Suppressor macrophage treated with lipopolysaccharide for 4 hours (primary cell): Measurements from ENCODE around the gene SH3PXD2B.
"Not testable (repeated sequence)": the region's sequence is repeated elsewhere in the genome, so short reads cannot be mapped to it uniquely, and the experiment has no call there.

Source experiments
- DNase-seq: peaks from one replicate; pipeline ENCODE4 v3.0.0-alpha.2; 2020

SH3PXD2B gene

DNA sequence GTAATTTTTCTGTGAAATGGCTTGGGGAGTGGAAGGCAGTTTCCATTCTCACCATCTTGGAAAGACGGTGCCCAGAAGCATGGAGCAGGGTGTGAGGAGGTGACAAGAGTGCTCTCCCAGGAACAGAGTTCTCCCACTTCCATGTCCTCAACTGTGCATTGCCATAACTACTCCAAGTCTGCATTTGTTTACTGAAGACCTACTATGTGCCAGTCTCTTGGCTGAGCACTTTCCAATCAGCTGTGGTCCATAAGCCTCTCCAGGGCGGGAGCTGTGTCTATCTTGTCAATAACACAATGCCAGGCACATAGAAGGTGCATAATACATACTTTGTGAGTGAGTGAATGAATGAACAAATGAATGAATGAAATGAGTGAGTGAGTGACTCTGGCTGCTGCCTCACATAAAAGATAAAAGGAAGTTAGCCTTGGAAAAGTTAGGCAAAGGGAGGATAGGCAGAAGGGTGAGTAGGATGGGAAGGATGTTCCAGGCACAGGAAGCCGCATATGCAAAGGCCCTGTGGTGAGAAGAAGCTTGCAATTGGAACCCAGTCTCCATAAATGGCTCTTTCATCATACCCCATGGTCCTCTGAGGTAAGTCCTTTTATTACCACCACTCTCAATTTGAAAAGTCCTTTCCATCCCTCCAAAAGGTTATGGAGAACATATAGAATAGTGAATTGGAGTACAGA lies 31.3 kb upstream of the SH3PXD2B start:
- DNase-seq: no peak

DNA sequence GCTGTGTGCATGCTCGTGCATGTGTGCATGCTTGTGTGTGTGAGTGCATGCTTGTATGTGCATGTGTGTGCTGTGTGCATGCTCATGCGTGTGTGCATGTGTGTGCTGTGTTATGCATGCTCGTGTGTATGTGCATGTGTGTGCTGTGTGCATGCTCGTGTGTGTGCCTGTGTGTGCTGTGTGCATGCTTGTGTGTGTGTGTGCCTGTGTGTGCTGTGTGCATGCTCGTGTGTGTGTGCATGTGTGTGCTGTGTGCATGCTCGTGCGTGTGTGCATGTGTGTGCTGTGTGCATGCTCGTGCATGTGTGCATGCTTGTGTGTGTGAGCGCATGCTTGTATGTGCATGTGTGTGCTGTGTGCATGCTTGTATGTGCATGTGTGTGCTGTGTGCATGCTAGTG lies 30.3 kb upstream of the SH3PXD2B start:
- no peak for DNase-seq

- DNase-seq: no peak
Measured at GRCh38 chr5:172482156-172483020, 28.1 kb upstream of the SH3PXD2B start.

DNA sequence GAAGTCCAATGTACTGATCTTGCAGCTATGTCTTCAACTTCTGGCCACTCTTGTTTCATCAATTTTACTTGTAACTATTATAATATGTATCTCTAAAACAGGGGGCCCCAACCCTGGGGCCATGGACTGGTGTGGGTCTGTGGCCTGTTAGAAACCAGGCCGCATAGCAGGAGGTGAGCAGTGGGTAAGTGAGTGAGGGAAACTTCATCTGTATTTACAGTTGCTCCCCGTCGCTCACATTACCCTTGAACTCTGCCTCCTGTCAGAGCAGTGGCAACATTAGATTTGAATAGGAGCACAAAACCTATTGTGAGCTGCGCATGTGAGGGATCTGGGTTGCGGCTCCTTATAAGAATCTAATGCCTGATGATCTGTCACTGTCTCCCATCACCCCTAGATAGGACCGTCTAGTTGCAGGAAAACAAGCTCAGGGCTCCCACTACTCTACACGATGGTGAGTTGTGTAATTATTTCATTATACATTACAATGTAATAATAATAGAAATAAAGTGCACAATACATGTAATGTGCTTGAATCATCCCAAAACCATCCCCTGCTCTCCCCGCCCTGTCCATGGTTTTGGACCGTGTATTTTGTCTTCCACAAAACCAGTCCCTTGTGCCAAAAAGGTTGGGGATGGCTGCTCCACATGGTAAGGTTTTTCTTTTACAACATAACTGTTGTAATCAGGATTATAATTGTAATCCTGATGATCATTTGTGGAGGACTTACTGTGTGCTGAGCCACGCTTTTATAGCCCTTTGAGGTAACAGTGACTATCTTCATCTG lies 26.9 kb upstream of the SH3PXD2B start:
- no peak for DNase-seq

GRCh38 chr5:172479784-172480115 lies 25.4 kb upstream of the SH3PXD2B start:
- no peak for DNase-seq

DNA sequence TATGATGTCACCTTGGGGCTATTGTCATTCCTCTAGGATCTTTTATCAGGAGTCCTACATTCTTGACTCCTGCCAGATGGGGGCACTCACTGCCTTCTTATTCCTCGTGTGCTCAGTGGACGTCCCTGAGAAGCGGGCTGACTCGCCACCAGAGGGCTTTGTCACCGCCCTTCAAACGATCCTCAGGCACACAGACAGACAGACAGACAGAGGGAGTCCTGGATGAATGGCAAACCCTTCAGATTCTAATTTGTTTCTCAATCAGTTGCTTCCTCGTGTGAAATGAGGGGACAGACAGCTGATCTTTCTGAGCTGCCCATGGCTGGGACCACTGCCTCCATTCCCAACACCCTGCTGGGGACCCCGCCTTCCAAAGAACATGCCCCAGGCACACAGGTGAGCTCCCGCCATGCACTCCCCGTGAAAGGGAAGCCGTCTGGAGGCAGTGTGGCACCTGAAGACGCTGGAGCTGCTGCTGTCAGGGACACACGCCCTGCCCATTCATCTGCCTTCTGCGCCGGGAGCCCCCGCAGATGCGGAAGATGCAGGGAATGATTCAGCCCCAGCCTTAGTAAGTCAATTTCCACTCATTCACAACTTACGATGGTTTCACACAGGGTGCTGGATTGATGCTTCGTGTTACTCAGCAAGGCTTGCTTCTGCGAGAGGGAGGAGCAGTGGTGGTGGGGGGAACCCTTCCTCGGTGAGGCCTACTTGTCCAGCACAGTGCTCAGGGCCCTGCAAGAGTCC lies 24.9 kb upstream of the SH3PXD2B start:
- peak; percentile 94 for DNase-seq

DNA sequence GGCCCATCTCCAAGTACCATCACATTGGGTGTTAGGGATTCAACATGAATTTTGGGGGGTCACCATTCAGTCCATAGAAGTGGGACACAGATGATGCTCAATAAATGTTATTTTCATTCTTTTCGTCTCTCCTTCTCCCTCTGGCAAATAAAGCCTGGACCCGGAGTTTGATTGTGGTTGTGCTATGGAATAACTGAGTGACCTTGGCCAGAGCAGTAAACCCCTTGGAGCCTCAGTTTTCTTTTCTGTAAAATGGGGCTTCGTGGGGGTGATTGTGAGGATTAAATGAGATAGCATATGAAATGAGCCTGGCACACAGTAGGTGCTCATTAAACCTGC lies 24.3 kb upstream of the SH3PXD2B start:
- DNase-seq: not testable (repeated sequence)

DNA sequence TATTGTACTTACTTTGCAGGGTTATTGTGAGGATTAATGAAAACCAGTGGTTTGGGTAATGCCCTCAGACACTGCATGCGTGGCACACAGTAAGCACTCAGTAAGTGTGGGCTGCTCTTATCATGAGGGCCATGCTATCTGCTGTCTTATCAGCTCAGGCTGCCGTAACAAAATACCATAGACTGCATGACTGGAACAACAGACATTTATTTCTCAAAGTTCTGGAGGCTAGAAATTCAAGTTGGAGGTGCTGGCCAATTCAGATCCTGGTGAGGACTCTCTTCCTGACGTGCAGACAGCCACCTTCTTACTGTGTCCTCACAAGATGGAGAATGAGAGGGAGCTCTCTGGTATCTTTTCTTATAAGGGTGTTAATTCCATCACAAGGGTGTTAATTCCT lies 23.9 kb upstream of the SH3PXD2B start:
- no peak for DNase-seq

GRCh38 chr5:172477466-172477865 lies 23.1 kb upstream of the SH3PXD2B start:
- no peak for DNase-seq

- DNase-seq: no peak
Measured at GRCh38 chr5:172474293-172474692, 20.0 kb upstream of the SH3PXD2B start.

GRCh38 chr5:172473427-172473826 lies 19.1 kb upstream of the SH3PXD2B start:
- no peak for DNase-seq

DNA sequence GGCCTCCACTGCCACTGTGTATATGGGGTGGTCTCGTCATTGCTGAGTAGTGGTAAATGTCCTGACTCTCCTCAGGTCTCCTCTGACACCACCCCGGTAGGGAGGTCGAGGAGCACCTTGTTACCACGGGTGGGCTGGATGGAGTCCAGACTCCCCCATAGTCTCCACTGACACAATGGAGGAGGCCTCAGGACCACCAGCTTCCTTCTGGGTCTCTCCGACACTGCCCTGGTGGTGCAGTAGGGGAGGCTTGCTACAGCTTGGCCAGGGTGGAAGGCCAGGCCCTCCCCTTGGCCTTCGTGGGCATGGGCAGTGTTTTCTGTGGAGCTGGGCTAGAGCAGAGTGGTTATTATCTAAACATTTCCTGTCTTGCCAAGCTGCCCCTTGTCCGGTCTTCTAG lies 15.4 kb upstream of the SH3PXD2B start:
- DNase-seq: no peak

GRCh38 chr5:172466062-172466461 lies 11.7 kb upstream of the SH3PXD2B start:
- no peak for DNase-seq

GRCh38 chr5:172463031-172463430 lies 8.7 kb upstream of the SH3PXD2B start:
- no peak for DNase-seq

- DNase-seq: no peak
Measured at GRCh38 chr5:172459783-172460165, 5.4 kb upstream of the SH3PXD2B start.

DNA sequence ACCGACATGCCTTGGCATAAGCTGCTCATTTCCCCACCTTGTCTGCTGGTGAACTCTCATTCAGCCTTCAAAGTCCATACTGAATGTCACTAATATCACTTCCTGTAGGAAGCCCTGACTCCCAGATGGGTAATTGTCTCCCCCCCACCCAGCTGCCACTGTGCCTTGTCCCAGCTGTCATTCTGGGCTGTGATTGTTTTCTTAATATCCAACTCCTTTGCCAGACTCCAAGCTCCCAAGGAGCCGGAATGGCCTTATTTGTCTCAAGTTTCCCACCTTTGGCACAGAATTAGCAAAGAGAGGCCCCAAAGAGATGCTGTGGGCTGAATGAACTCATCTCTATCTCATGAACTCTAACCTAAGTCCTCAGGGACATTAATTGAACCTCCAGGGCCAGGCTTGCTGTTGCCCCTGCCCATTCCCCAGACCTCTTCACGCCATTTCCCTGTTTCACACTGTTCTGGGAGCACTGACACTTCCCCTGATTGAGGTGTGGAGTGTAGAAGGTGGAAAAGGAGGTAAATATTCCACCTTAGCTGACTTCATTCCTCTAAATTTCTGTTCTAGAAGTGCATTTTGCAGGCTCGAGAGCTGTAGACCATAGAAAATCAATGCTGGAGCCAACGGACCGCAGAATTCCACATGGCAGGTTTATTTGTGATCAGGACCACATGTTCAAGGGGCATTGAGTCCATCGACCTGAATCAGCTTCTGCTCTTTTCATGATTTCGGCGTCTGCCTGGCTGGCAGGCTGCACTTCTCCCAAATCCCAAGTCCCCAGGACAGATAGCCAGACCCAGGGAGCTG lies 4.9 kb upstream of the SH3PXD2B start:
- DNase-seq: no peak

DNA sequence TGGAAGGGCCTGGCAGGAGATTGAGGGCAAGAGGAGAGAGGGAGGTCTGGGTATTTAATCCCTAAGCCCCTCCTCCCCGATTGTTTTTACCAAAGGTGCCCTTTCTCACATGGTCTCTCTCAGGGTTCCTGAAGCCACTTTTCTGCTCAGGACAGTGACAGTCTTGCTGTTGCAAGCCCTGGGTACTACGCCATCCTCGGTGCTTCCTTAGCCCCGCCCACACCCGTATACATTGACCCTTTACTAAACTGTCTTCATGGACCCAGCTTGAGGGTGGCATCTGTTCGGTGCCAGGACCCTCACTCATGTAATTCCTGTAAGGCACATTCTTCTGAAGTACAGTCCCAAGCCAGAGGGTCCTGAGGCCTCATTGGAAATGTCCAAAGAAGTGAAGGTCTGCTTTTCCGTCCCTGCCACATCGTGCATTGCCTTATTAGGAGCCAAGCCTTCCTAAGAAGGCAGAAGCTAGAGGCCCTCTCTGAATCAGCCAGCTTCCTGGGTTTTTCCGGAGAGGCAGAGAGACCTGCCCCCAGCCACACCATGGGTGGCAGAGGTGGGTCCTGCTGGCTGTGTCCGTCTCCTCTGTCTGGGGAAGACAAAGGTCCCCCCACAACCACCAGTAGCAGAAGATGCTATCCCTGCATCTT lies 1.9 kb upstream of the SH3PXD2B start:
- no peak for DNase-seq

- DNase-seq: no peak
Measured at GRCh38 chr5:172455511-172456061, 1.3 kb upstream of the SH3PXD2B start.

DNA sequence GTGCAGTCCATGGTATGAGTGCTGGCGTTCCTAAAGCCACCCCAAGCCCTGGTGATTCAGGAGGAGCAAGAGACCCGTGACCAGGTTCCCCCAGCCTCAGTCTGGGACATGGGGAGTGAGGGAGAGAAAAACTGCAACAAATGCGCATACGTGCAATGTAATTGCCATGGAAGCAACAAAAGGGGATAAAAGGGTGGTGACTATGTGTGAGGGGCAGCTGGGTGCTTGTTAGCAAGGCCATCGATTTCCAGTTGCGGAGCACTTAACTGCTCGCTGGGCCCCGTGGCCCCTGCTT lies 709 bp upstream of the SH3PXD2B start:
- DNase-seq: no peak

GRCh38 chr5:172453986-172454357 lies 353 bp downstream of the SH3PXD2B start:
- DNase-seq: no peak

DNA sequence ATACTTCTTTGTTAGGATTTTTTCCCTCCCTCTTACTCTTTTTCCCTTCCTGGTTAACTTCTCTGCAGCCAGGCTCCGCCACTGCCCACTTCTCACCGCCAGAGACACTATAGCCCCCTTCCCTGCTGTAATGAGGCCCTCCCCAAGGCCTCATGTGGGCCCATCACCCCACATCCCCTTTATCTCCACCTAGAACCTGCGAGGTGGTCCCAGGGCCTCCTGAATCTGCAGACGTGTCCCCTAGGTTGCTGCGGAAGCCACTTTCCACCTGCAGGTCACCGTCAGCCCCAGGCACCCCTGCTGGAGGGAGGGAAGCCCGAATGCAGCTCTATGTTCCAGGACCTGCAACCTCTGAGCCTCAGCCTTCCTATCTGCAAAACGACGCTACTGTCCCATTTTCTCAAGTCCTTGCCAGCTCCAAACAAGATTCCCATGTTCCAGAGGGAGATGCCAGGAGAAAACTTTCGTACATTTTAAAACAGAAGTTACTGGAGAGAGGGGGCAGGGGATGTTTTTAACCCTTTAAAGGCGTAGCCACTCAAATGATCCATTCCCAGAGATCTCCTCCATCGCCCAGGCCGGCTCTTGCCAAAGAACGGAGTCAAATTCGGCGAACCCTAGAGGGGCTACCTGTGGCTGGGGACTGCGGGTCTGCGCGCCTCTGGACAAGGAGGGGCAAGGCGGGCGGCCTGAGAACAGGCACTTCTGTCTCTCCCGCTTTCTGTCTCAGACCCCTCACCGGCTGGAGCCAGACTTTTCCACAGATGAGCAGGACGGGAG lies 929 bp downstream of the SH3PXD2B start:
- DNase-seq: no peak
